Activated CD8-positive, alpha-beta T cell treated with anti-CD3 and anti-CD28 coated beads, Interleukin-2, amount 10 ng/mL, durations not matched to agents 7 days and 5 days (primary cell): ENCODE measurements around the gene PPP1CC. TPM values are rescaled to one million over a fixed set of nuclear protein-coding genes. Genes with fewer than 3 reads are reported as not detected.
"Not testable (repeated sequence)": the region's sequence is repeated elsewhere in the genome, so short reads cannot be mapped to it uniquely, and the experiment has no call there.

ENCODE experiments used
- ATAC-seq: fragments of 150-1000 bp; cut with Tn5 transposase; one replicate; pipeline ENCODE4 v1.10.0; 2021; ENCODE audit warnings: moderate library complexity
- CTCF ChIA-PET: fragments of 350-600 bp; sonication (Branson Sonifier 250); formaldehyde crosslinking; loops from one replicate; lab custom pipeline; 2021; ENCODE audit warnings: antibody characterized with exemption; lab: Charles Lee
- POLR2A ChIA-PET: fragments of 350-600 bp; sonication (Branson Sonifier 250); formaldehyde crosslinking; loops from one replicate; lab custom pipeline; 2021; ENCODE audit warnings: antibody characterized with exemption; lab: Charles Lee
- DNase-seq: peaks from one replicate; pipeline ENCODE4 v3.0.0-alpha.2; 2020
- H3K27ac Mint-ChIP-seq: one replicate; pipeline ENCODE4 v1.8.0; 2021; ENCODE audit warnings: mild to moderate bottlenecking, mixed read lengths
- H3K27me3 Mint-ChIP-seq: one replicate; pipeline ENCODE4 v1.8.0; 2021; ENCODE audit warnings: low read depth, mixed read lengths
- H3K36me3 Mint-ChIP-seq: one replicate; pipeline ENCODE4 v1.8.0; 2021; ENCODE audit warnings: low read depth, mixed read lengths
- H3K4me1 Mint-ChIP-seq: one replicate; pipeline ENCODE4 v1.8.0; 2021; ENCODE audit warnings: low read depth, mixed read lengths
- H3K4me3 Mint-ChIP-seq: one replicate; pipeline ENCODE4 v1.8.0; 2021; ENCODE audit warnings: mild to moderate bottlenecking, mixed read lengths
- H3K9me3 Mint-ChIP-seq: one replicate; pipeline ENCODE4 v1.8.0; 2022; ENCODE audit warnings: mixed read lengths; ENCODE audit not compliant: insufficient read depth
- total RNA-seq, 2 experiments: library from RNA; stranded (reverse); gene quantifications; one replicate each; pipeline ENCODE4 v1.2.3, GENCODE V29; 2021

PPP1CC gene
- total RNA-seq, 2 experiments from 2014 or later: 162 to 179 TPM

- CTCF ChIA-PET: no interaction called here
Measured at GRCh38 chr12:110774824-110775223, 32.1 kb upstream of the PPP1CC start.

GRCh38 chr12:110768960-110769359 lies 26.3 kb upstream of the PPP1CC start:
- POLR2A ChIA-PET: interaction anchor here (0.7 kb wide), 1 partner anchor 12 kb away, joined by 3 read pairs; no protein-coding TSS in a partner anchor
- no peak overlapping the region for H3K4me3 Mint-ChIP-seq
- H3K27ac Mint-ChIP-seq: no peak overlapping the region
- H3K4me1 Mint-ChIP-seq: peaks cover 13% of the 10 kb centered on the region
- H3K9me3 Mint-ChIP-seq: no peaks in the 10 kb centered on the region
- CTCF ChIA-PET: no interaction called here
- DNase-seq: no peak
- no peak for ATAC-seq
- H3K36me3 Mint-ChIP-seq: no peaks in the 10 kb centered on the region
- H3K27me3 Mint-ChIP-seq: no peaks in the 10 kb centered on the region

More at GRCh38 chr12:110774824-110775223, 32.1 kb upstream of the PPP1CC start:
- H3K4me1 Mint-ChIP-seq: peaks cover 39% of the 10 kb centered on the region
- H3K27ac Mint-ChIP-seq: no peak overlapping the region
- POLR2A ChIA-PET: no interaction called here
- no peaks in the 10 kb centered on the region for H3K27me3 Mint-ChIP-seq
- ATAC-seq (no peak), DNase-seq (no peak)
- H3K4me3 Mint-ChIP-seq: no peak overlapping the region
- H3K36me3 Mint-ChIP-seq: peaks cover 3% of the 10 kb centered on the region
- no peaks in the 10 kb centered on the region for H3K9me3 Mint-ChIP-seq

- Mint-ChIP-seq H3K27me3 (no peaks in the 10 kb centered on the region), H3K27ac (no peak overlapping the region), H3K4me1 (peaks cover 11% of the 10 kb centered on the region), H3K36me3 (no peaks in the 10 kb centered on the region), H3K9me3 (no peaks in the 10 kb centered on the region), H3K4me3 (no peak overlapping the region)
- CTCF ChIA-PET: no interaction called here
- ATAC-seq: no peak
- POLR2A ChIA-PET: interaction anchor here (0.6 kb wide), 1 partner anchor 67 kb away, joined by 3 read pairs; no protein-coding TSS in a partner anchor
- DNase-seq: no peak
Measured at GRCh38 chr12:110767863-110768262, 25.2 kb upstream of the PPP1CC start.

GRCh38 chr12:110766311-110767154 lies 23.8 kb upstream of the PPP1CC start:
- Mint-ChIP-seq H3K9me3 (no peaks in the 10 kb centered on the region), H3K4me1 (peaks cover 5% of the 10 kb centered on the region), H3K36me3 (no peaks in the 10 kb centered on the region), H3K27ac (no peak overlapping the region), H3K4me3 (no peak overlapping the region), H3K27me3 (no peaks in the 10 kb centered on the region)
- ChIA-PET CTCF (no interaction called here), POLR2A (no interaction called here)
- DNase-seq (no peak), ATAC-seq (no peak)

GRCh38 chr12:110765572-110765971 lies 22.9 kb upstream of the PPP1CC start:
- POLR2A ChIA-PET: interaction anchor here (1.0 kb wide), 1 partner anchor 23 kb away, joined by 4 read pairs; the partner anchor contains the start of gene PPP1CC
- H3K4me3 Mint-ChIP-seq, H3K36me3 Mint-ChIP-seq, H3K27ac Mint-ChIP-seq, H3K9me3 Mint-ChIP-seq, DNase-seq, H3K4me1 Mint-ChIP-seq, CTCF ChIA-PET, ATAC-seq, H3K27me3 Mint-ChIP-seq: not testable (repeated sequence)

GRCh38 chr12:110765111-110765510 lies 22.4 kb upstream of the PPP1CC start:
- no peaks in the 10 kb centered on the region for H3K36me3 Mint-ChIP-seq
- ATAC-seq (no peak), DNase-seq (no peak)
- no peak overlapping the region for H3K27ac Mint-ChIP-seq
- no peaks in the 10 kb centered on the region for H3K27me3 Mint-ChIP-seq
- ChIA-PET CTCF (no interaction called here), POLR2A (interaction anchor here (1.0 kb wide), 1 partner anchor 22 kb away, joined by 4 read pairs; the partner anchor contains the start of gene PPP1CC)
- H3K4me3 Mint-ChIP-seq: no peak overlapping the region
- H3K4me1 Mint-ChIP-seq: peaks cover 2% of the 10 kb centered on the region
- H3K9me3 Mint-ChIP-seq: no peaks in the 10 kb centered on the region

GRCh38 chr12:110763583-110763982 lies 20.9 kb upstream of the PPP1CC start:
- ATAC-seq: no peak
- Mint-ChIP-seq H3K9me3 (no peaks in the 10 kb centered on the region), H3K27ac (no peak overlapping the region), H3K4me3 (no peak overlapping the region), H3K27me3 (no peaks in the 10 kb centered on the region), H3K36me3 (no peaks in the 10 kb centered on the region), H3K4me1 (peaks cover 2% of the 10 kb centered on the region)
- no peak for DNase-seq
- CTCF ChIA-PET: interaction anchor here (0.9 kb wide), 1 partner anchor 9 kb away, joined by 3 read pairs; no protein-coding TSS in a partner anchor
- POLR2A ChIA-PET: no interaction called here

GRCh38 chr12:110762891-110763290 lies 20.2 kb upstream of the PPP1CC start:
- Mint-ChIP-seq H3K4me1 (peaks cover 2% of the 10 kb centered on the region), H3K27me3 (no peaks in the 10 kb centered on the region), H3K4me3 (no peak overlapping the region), H3K27ac (no peak overlapping the region), H3K9me3 (no peaks in the 10 kb centered on the region), H3K36me3 (no peaks in the 10 kb centered on the region)
- no peak for DNase-seq
- ATAC-seq: no peak
- POLR2A ChIA-PET: no interaction called here
- CTCF ChIA-PET: interaction anchor here (0.9 kb wide), 1 partner anchor 10 kb away, joined by 3 read pairs; no protein-coding TSS in a partner anchor

GRCh38 chr12:110760204-110760609 lies 17.5 kb upstream of the PPP1CC start:
- ATAC-seq: no peak
- H3K27ac Mint-ChIP-seq: no peak overlapping the region
- H3K4me1 Mint-ChIP-seq: no peaks in the 10 kb centered on the region
- no peak overlapping the region for H3K4me3 Mint-ChIP-seq
- H3K36me3 Mint-ChIP-seq: no peaks in the 10 kb centered on the region
- ChIA-PET POLR2A (interaction anchor here (1.0 kb wide), 1 partner anchor 310 kb away, joined by 3 read pairs; the partner anchor contains the start of gene ARPC3), CTCF (no interaction called here)
- DNase-seq: no peak
- no peaks in the 10 kb centered on the region for H3K27me3 Mint-ChIP-seq
- no peaks in the 10 kb centered on the region for H3K9me3 Mint-ChIP-seq

- ChIA-PET CTCF (no interaction called here), POLR2A (no interaction called here)
- DNase-seq (no peak), ATAC-seq (no peak)
- Mint-ChIP-seq H3K9me3 (no peaks in the 10 kb centered on the region), H3K4me1 (no peaks in the 10 kb centered on the region), H3K27me3 (no peaks in the 10 kb centered on the region), H3K36me3 (no peaks in the 10 kb centered on the region), H3K4me3 (no peak overlapping the region), H3K27ac (no peak overlapping the region)
Measured at GRCh38 chr12:110758922-110759321, 16.2 kb upstream of the PPP1CC start.

- H3K9me3 Mint-ChIP-seq: no peaks in the 10 kb centered on the region
- H3K27me3 Mint-ChIP-seq: no peaks in the 10 kb centered on the region
- ChIA-PET POLR2A (no interaction called here), CTCF (interaction anchor here (1.3 kb wide), 1 partner anchor 307 kb away, joined by 3 read pairs; the partner anchor contains the start of gene ARPC3)
- no peak for ATAC-seq
- no peaks in the 10 kb centered on the region for H3K36me3 Mint-ChIP-seq
- no peaks in the 10 kb centered on the region for H3K4me1 Mint-ChIP-seq
- H3K4me3 Mint-ChIP-seq: no peak overlapping the region
- no peak for DNase-seq
- H3K27ac Mint-ChIP-seq: no peak overlapping the region
Measured at GRCh38 chr12:110756611-110757010, 13.9 kb upstream of the PPP1CC start.

- Mint-ChIP-seq H3K9me3 (no peaks in the 10 kb centered on the region), H3K36me3 (no peaks in the 10 kb centered on the region), H3K27ac (no peak overlapping the region), H3K27me3 (peaks cover 2% of the 10 kb centered on the region), H3K4me3 (no peak overlapping the region), H3K4me1 (no peaks in the 10 kb centered on the region)
- no peak for DNase-seq
- no peak for ATAC-seq
- ChIA-PET CTCF (no interaction called here), POLR2A (no interaction called here)
Measured at GRCh38 chr12:110754101-110754793, 11.6 kb upstream of the PPP1CC start.
